Prostate gland (tissue), 2 donors: ENCODE data around the gene SMAD7. TPM values are rescaled to one million over a fixed set of nuclear protein-coding genes. Genes with fewer than 3 reads are reported as not detected.

Source experiments
- DNase-seq: peaks from one replicate; pipeline ENCODE4 v3.0.0-alpha.2; 2019; ENCODE audit warnings: low spot score
- H3K27ac ChIP-seq, 2 donors: fragments of 200-600 bp; sonication (generic); 2 replicates each; pipeline ENCODE4 v1.5.1; 2017 to 2019
- H3K27me3 ChIP-seq: fragments of 200-600 bp; sonication (generic); replicated peaks from 2 replicates; pipeline ENCODE4 v1.5.1; 2019; ENCODE audit not compliant: insufficient read depth
- H3K36me3 ChIP-seq, 2 donors: fragments of 200-600 bp; sonication (generic); 1 replicate in 1 of 2; 2 replicates in 1 of 2; pipeline versions ENCODE4 v1.5.1 to v1.8.1; 2017 to 2019
- H3K4me1 ChIP-seq: fragments of 200-600 bp; sonication (generic); replicated peaks from 2 replicates; pipeline ENCODE4 v1.5.1; 2019
- H3K4me3 ChIP-seq, 2 donors: fragments of 200-600 bp; sonication (generic); 2 replicates each; pipeline ENCODE4 v1.5.1; 2017 to 2019
- H3K9me3 ChIP-seq: fragments of 200-600 bp; sonication (generic); 2 replicates; pipeline ENCODE4 v1.5.1; 2017
- CTCF ChIP-seq, 4 experiments: fragments of 200-600 bp in 2 of 4; fragments of 450-650 bp in 2 of 4; sonication (generic) in 2 of 4; IDR thresholded peaks; 1 replicate in 3 of 4; 2 replicates in 1 of 4; pipeline ENCODE4 v1.5.1; 2016 to 2019; ENCODE audit warnings: antibody characterized with exemption in 4 of 4, mild to moderate bottlenecking in 2 of 4, moderate library complexity in 2 of 4
- POLR2A ChIP-seq: fragments of 450-650 bp; IDR thresholded peaks from one replicate; pipeline ENCODE4 v1.6.1; 2016; ENCODE audit warnings: antibody characterized with exemption, mild to moderate bottlenecking
- POLR2AphosphoS5 ChIP-seq: sonication (generic); formaldehyde crosslinking; IDR thresholded peaks from one replicate; pipeline ENCODE4 v1.6.1; 2017; ENCODE audit warnings: antibody characterized with exemption
- WGBS: methylation state at CpG from one replicate; pipeline ENCODE4 v1.1.5; 2018; 5-methylcytosine and 5-hydroxymethylcytosine counted together
- intact Hi-C: fragments of 100-400 bp; cut with DNase I; formaldehyde crosslinking; loops from one replicate; pipeline ENCODE4 v1.14.2; 2022
- total RNA-seq, 2 donors: library from RNA; depleted of rRNA; stranded (reverse); fragments of >200 nt; gene quantifications; one replicate each; pipeline ENCODE4 v1.1.0, GENCODE V29; 2016

The SMAD7 gene
- total RNA-seq, 2 donors from 2014 or later: 29.3 to 31.0 TPM

- no peak for DNase-seq
- intact Hi-C loops: loop anchor here (10.0 kb wide), 1 partner anchor 227 kb away; no protein-coding TSS in a partner anchor
- Histone ChIP-seq H3K36me3 (no peaks in the 10 kb centered on the region), H3K27ac (no peak overlapping the region), H3K9me3 (no peaks in the 10 kb centered on the region), H3K4me3 (no peak overlapping the region), H3K27me3 (no peaks in the 10 kb centered on the region), H3K4me1 (no peaks in the 10 kb centered on the region)
- WGBS: 81% methylated on average over 4 of the region's 4 CpGs
- TF ChIP-seq POLR2AphosphoS5 (no peak), POLR2A (no peak), CTCF (IDR thresholded peaks at IDR 0.05) (no peak)
Observed at GRCh38 chr18:48957616-48958015, 6.9 kb upstream of the SMAD7 start.

GRCh38 chr18:48957136-48957535, 6.4 kb upstream of the SMAD7 start:
- no peaks in the 10 kb centered on the region for H3K9me3 ChIP-seq
- H3K36me3 ChIP-seq: no peaks in the 10 kb centered on the region
- H3K4me3 ChIP-seq: no peak overlapping the region
- no peak for TF ChIP-seq POLR2A
- TF ChIP-seq POLR2AphosphoS5: no peak
- TF ChIP-seq CTCF (IDR thresholded peaks at IDR 0.05): no peak
- H3K4me1 ChIP-seq: no peaks in the 10 kb centered on the region
- intact Hi-C loops: loop anchor here (10.0 kb wide), 1 partner anchor 228 kb away; no protein-coding TSS in a partner anchor
- no peak for DNase-seq
- 83% methylated on average over 8 of the region's 8 CpGs for WGBS
- no peaks in the 10 kb centered on the region for H3K27me3 ChIP-seq
- no peak overlapping the region for H3K27ac ChIP-seq

- no peak for DNase-seq
- no peak overlapping the region for H3K4me3 ChIP-seq
- H3K9me3 ChIP-seq: no peaks in the 10 kb centered on the region
- H3K36me3 ChIP-seq: no peaks in the 10 kb centered on the region
- H3K27me3 ChIP-seq: no peaks in the 10 kb centered on the region
- TF ChIP-seq POLR2AphosphoS5 (no peak), POLR2A (no peak), CTCF (IDR thresholded peaks at IDR 0.05) (no peak)
- intact Hi-C loops: loop anchor here (10.0 kb wide), 1 partner anchor 228 kb away; no protein-coding TSS in a partner anchor
- no peaks in the 10 kb centered on the region for H3K4me1 ChIP-seq
- WGBS: 84% methylated on average over 1 of the region's 1 CpG
- H3K27ac ChIP-seq: peak overlapping the region; percentile 25 to 49
Observed at GRCh38 chr18:48956356-48956755, 5.6 kb upstream of the SMAD7 start.

- no peaks in the 10 kb centered on the region for H3K27me3 ChIP-seq
- no peak overlapping the region for H3K4me3 ChIP-seq
- H3K36me3 ChIP-seq: no peaks in the 10 kb centered on the region
- intact Hi-C loops: loop anchor here (10.0 kb wide), 1 partner anchor 229 kb away; no protein-coding TSS in a partner anchor
- peak overlapping the region; percentile 25 to 49 for H3K27ac ChIP-seq
- TF ChIP-seq POLR2A (no peak), CTCF (IDR thresholded peaks at IDR 0.05) (no peak), POLR2AphosphoS5 (no peak)
- WGBS: 53% methylated on average over 7 of the region's 7 CpGs
- no peak for DNase-seq
- H3K4me1 ChIP-seq: no peaks in the 10 kb centered on the region
- H3K9me3 ChIP-seq: no peaks in the 10 kb centered on the region
Observed at GRCh38 chr18:48955830-48956261, 5.1 kb upstream of the SMAD7 start.
